Uterus (tissue), 4 donors: ENCODE results near the gene CLCN3. TPM values are rescaled to one million over a fixed set of nuclear protein-coding genes. Genes with fewer than 3 reads are reported as not detected.

Experiments used
- DNase-seq, 2 donors: peaks; one replicate each; pipeline ENCODE4 v3.0.0-alpha.2; 2019 to 2020
- H3K27ac ChIP-seq, 2 donors: fragments of 200-600 bp; sonication (generic); 1 replicate in 1 of 2; 2 replicates in 1 of 2; pipeline ENCODE4 v1.5.1; 2016 to 2018
- H3K27me3 ChIP-seq, 2 donors: fragments of 200-600 bp; sonication (generic); one replicate each; pipeline ENCODE4 v1.5.1; 2018 to 2019; ENCODE audit warnings: control low read depth in 1 of 2
- H3K36me3 ChIP-seq, 2 donors: fragments of 200-600 bp; sonication (generic); one replicate each; pipeline ENCODE4 v1.5.1; 2019; ENCODE audit warnings: control low read depth in 1 of 2
- H3K4me1 ChIP-seq, 2 donors: fragments of 200-600 bp; sonication (generic); one replicate each; pipeline ENCODE4 v1.5.1; 2018 to 2019; ENCODE audit warnings: control low read depth in 1 of 2
- H3K4me3 ChIP-seq, 2 donors: fragments of 200-600 bp; sonication (generic); 1 replicate in 1 of 2; 2 replicates in 1 of 2; pipeline ENCODE4 v1.5.1; 2018 to 2019; ENCODE audit warnings: mild to moderate bottlenecking in 1 of 2
- H3K9me3 ChIP-seq, 2 donors: fragments of 200-600 bp; sonication (generic); one replicate each; pipeline ENCODE4 v1.5.1; 2019; ENCODE audit warnings: control low read depth in 1 of 2
- POLR2A ChIP-seq, 2 donors: fragments of 450-650 bp; IDR thresholded peaks; one replicate each; pipeline ENCODE4 v1.6.1; 2016; ENCODE audit warnings: antibody characterized with exemption in 2 of 2, mild to moderate bottlenecking in 1 of 2, moderate library complexity in 1 of 2
- intact Hi-C: fragments of 100-400 bp; cut with DNase I; formaldehyde crosslinking; loops from one replicate; pipeline ENCODE4 v1.15.1; 2023; ENCODE audit warnings: low total_unique reads
- total RNA-seq, 4 donors: library from RNA; depleted of rRNA in 3 of 4; stranded (reverse); fragments of >200 nt in 3 of 4; gene quantifications; one replicate each; pipeline versions ENCODE4 v1.1.0 to v1.2.4, GENCODE V29; 2014 to 2023
- TF ChIP-seq, protein P1 (sequence below), 4 experiments: fragments of 200-600 bp in 2 of 4; fragments of 450-650 bp in 2 of 4; sonication (generic) in 2 of 4; IDR thresholded peaks; one replicate each; pipeline ENCODE4 v1.5.1; 2016 to 2019; ENCODE audit warnings: antibody characterized with exemption in 4 of 4, mild to moderate bottlenecking in 2 of 4, moderate library complexity in 1 of 4
- donor health status: DM: yes; HTN: yes; CAD: no.

Gene CLCN3
- total RNA-seq, 4 donors from 2014 or later: 12.4 to 57.3 (median 33.5) TPM

- no peak overlapping the region for H3K4me3 ChIP-seq
- H3K27ac ChIP-seq: no peak overlapping the region
- H3K4me1 ChIP-seq: no peaks in the 10 kb centered on the region
- H3K36me3 ChIP-seq: no peaks in the 10 kb centered on the region
- no peak for DNase-seq
- no peaks in the 10 kb centered on the region for H3K9me3 ChIP-seq
- H3K27me3 ChIP-seq: no peaks in the 10 kb centered on the region
- intact Hi-C loops: no loop called here
- TF ChIP-seq POLR2A (IDR thresholded peaks at IDR 0.05): no peak
- TF ChIP-seq, protein P1, sequence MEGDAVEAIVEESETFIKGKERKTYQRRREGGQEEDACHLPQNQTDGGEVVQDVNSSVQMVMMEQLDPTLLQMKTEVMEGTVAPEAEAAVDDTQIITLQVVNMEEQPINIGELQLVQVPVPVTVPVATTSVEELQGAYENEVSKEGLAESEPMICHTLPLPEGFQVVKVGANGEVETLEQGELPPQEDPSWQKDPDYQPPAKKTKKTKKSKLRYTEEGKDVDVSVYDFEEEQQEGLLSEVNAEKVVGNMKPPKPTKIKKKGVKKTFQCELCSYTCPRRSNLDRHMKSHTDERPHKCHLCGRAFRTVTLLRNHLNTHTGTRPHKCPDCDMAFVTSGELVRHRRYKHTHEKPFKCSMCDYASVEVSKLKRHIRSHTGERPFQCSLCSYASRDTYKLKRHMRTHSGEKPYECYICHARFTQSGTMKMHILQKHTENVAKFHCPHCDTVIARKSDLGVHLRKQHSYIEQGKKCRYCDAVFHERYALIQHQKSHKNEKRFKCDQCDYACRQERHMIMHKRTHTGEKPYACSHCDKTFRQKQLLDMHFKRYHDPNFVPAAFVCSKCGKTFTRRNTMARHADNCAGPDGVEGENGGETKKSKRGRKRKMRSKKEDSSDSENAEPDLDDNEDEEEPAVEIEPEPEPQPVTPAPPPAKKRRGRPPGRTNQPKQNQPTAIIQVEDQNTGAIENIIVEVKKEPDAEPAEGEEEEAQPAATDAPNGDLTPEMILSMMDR (IDR thresholded peaks at IDR 0.05): no peak
Measured at GRCh38 chr4:169603312-169603711, 17.1 kb upstream of the CLCN3 start.

GRCh38 chr4:169604131-169604900, 16.1 kb upstream of the CLCN3 start:
- no peak for TF ChIP-seq POLR2A (IDR thresholded peaks at IDR 0.05)
- TF ChIP-seq, protein P1 (IDR thresholded peaks at IDR 0.05): no peak
- H3K4me1 ChIP-seq: no peaks in the 10 kb centered on the region
- no peaks in the 10 kb centered on the region for H3K9me3 ChIP-seq
- DNase-seq: no peak
- H3K4me3 ChIP-seq: no peak overlapping the region
- H3K36me3 ChIP-seq: no peaks in the 10 kb centered on the region
- no peak overlapping the region for H3K27ac ChIP-seq
- intact Hi-C loops: no loop called here
- H3K27me3 ChIP-seq: no peaks in the 10 kb centered on the region

DNA sequence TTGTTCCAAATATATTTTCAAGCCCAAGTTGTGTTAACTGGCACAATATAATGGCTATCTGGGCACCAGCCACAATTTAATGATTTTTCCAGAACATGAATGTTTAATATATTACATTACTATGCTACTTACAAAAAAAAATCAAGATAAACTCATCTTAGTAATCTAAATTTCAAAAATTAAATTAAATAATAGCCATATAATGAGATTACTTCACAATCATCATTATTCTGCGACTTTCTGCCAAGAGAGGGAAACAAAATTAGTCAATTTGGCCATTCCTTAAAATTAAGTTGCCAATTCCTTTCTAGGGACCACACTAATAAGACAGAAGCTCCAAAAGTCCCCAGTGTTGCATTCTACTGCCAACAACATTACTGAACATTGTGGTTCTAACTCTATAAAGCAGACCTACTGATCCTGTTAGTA, 15.5 kb upstream of the CLCN3 start:
- intact Hi-C loops: no loop called here
- Histone ChIP-seq H3K27ac (no peak overlapping the region), H3K4me3 (no peak overlapping the region)

DNA sequence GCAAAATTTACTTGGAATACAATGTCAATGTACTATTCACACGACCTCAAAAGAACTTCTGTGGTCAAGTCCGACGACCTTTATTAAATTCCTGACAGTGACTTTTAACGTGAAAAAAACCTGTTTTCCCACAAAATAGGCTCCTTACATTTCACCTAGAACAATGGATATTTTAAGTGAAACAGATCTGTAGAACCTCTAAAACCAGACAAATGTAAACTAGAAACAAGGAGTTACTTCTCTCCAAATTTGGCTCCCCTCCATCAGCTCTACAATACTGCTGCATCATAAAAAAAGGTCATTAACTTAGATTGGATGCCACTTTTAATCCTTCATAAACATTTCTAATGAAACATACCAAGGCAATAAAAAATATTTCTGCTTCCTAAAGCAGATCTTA, 9.2 kb upstream of the CLCN3 start:
- Histone ChIP-seq H3K4me1 (peaks cover 0 to 8% of the 10 kb centered on the region in 2 donors), H3K27me3 (no peaks in the 10 kb centered on the region), H3K9me3 (no peaks in the 10 kb centered on the region), H3K36me3 (no peaks in the 10 kb centered on the region), H3K4me3 (peak overlapping the region in 1 of 2 donors; percentile 94), H3K27ac (peak overlapping the region; percentile 89 to 96)
- TF ChIP-seq, protein P1 (IDR thresholded peaks at IDR 0.05): no peak
- no peak for TF ChIP-seq POLR2A (IDR thresholded peaks at IDR 0.05)
- DNase-seq: no peak
- intact Hi-C loops: loop anchor here (10.0 kb wide), 1 partner anchor 414 kb away; the partner anchor contains the start of gene MFAP3L

More for the DNA sequence above, 15.5 kb upstream of the CLCN3 start:
- no peak for DNase-seq
- no peaks in the 10 kb centered on the region for H3K36me3 ChIP-seq
- H3K4me1 ChIP-seq: no peaks in the 10 kb centered on the region
- no peak for TF ChIP-seq POLR2A (IDR thresholded peaks at IDR 0.05)
- TF ChIP-seq, protein P1 (IDR thresholded peaks at IDR 0.05): no peak
- H3K9me3 ChIP-seq: no peaks in the 10 kb centered on the region
- no peaks in the 10 kb centered on the region for H3K27me3 ChIP-seq
